CD4-positive, alpha-beta T cell (primary cell): ENCODE results near the gene ARHGAP6. TPM values are rescaled to one million over a fixed set of nuclear protein-coding genes. Genes with fewer than 3 reads are reported as not detected.

Experiments
- ATAC-seq: fragments of 200-7000 bp; cut with Tn5 transposase; one replicate; pipeline ENCODE4 v1.10.0; 2022; ENCODE audit warnings: mild to moderate bottlenecking; ENCODE audit not compliant: poor library complexity
- CTCF ChIA-PET: fragments of 350-600 bp; sonication (Branson Sonifier 250); formaldehyde crosslinking; loops from one replicate; lab custom pipeline; 2021; ENCODE audit warnings: antibody characterized with exemption, inconsistent platforms; lab: Charles Lee
- POLR2A ChIA-PET: fragments of 350-600 bp; sonication (Branson Sonifier 250); formaldehyde crosslinking; loops from one replicate; lab custom pipeline; 2021; ENCODE audit warnings: antibody characterized with exemption, inconsistent platforms; lab: Charles Lee
- DNase-seq, 14 experiments: peaks; one replicate each; pipeline ENCODE4 v3.0.0-alpha.2; 2013 to 2020; ENCODE audit warnings: mixed read lengths in 2 of 14
- H3K27ac ChIP-seq, 2 donors: one replicate each; pipeline versions ENCODE4 v1.5.1 to v1.7.0; 2013; ENCODE audit warnings: low read length in 2 of 2, low read depth in 1 of 2, mild to moderate bottlenecking in 1 of 2
- H3K27me3 ChIP-seq, 2 experiments: 1 replicate in 1 of 2; 2 replicates in 1 of 2; pipeline versions ENCODE4 v1.6.1 to v1.7.0; 2013; ENCODE audit warnings: low read length in 2 of 2, control low read depth in 1 of 2, mild to moderate bottlenecking in 1 of 2, moderate library complexity in 1 of 2; ENCODE audit not compliant: insufficient read depth in 2 of 2, control insufficient read depth in 1 of 2
- H3K36me3 ChIP-seq: one replicate; pipeline ENCODE4 v1.6.1; 2013; ENCODE audit warnings: low read length, control low read depth; ENCODE audit not compliant: insufficient read depth
- H3K4me1 ChIP-seq: one replicate; pipeline ENCODE4 v1.6.1; 2013; ENCODE audit warnings: low read length, control low read depth; ENCODE audit not compliant: insufficient read depth
- H3K4me3 ChIP-seq: one replicate; pipeline ENCODE4 v1.5.1; 2013; ENCODE audit warnings: mild to moderate bottlenecking, low read length, moderate library complexity
- H3K9me3 ChIP-seq, 2 experiments: 1 replicate in 1 of 2; 2 replicates in 1 of 2; pipeline versions ENCODE4 v1.6.1 to v1.7.0; 2013; ENCODE audit warnings: low read length in 2 of 2, mild to moderate bottlenecking in 2 of 2, control low read depth in 1 of 2, moderate library complexity in 1 of 2; ENCODE audit not compliant: control insufficient read depth in 1 of 2, insufficient read depth in 1 of 2
- H3K27ac Mint-ChIP-seq: one replicate; pipeline ENCODE4 v1.8.0; 2020; ENCODE audit warnings: mixed read lengths
- H3K27me3 Mint-ChIP-seq: one replicate; pipeline ENCODE4 v1.8.0; 2021; ENCODE audit warnings: mixed read lengths
- H3K36me3 Mint-ChIP-seq: one replicate; pipeline ENCODE4 v1.8.0; 2021; ENCODE audit warnings: low read depth, mixed read lengths
- H3K4me1 Mint-ChIP-seq: one replicate; pipeline ENCODE4 v1.8.0; 2021; ENCODE audit warnings: low read depth, mixed read lengths
- H3K4me3 Mint-ChIP-seq: one replicate; pipeline ENCODE4 v1.8.0; 2020; ENCODE audit warnings: mild to moderate bottlenecking, mixed read lengths
- H3K9me3 Mint-ChIP-seq: one replicate; pipeline ENCODE4 v1.8.0; 2020; ENCODE audit warnings: mixed read lengths
- CTCF ChIP-seq: fragments of 200-600 bp; IDR thresholded peaks from one replicate; pipeline ENCODE4 v1.8.0; 2022; ENCODE audit warnings: antibody characterized with exemption, mild to moderate bottlenecking
- intact Hi-C, 2 experiments: fragments of 100-400 bp; cut with DNase I in 1 of 2; cut with micrococcal nuclease in 1 of 2; formaldehyde crosslinking; loops; one replicate each; pipeline versions ENCODE4 v1.15.1 to v1.9.0; 2023 to 2025; cut with DNase I, micrococcal nuclease
- total RNA-seq, 174 experiments: library from RNA in 2 of 174; stranded (reverse) in 2 of 174; gene quantifications; one replicate each; pipeline ENCODE4 v1.2.3 and lab custom pipeline; 2021 to 2026

ARHGAP6 gene
- total RNA-seq, 2 experiments from 2014 or later, result not detected

DNA sequence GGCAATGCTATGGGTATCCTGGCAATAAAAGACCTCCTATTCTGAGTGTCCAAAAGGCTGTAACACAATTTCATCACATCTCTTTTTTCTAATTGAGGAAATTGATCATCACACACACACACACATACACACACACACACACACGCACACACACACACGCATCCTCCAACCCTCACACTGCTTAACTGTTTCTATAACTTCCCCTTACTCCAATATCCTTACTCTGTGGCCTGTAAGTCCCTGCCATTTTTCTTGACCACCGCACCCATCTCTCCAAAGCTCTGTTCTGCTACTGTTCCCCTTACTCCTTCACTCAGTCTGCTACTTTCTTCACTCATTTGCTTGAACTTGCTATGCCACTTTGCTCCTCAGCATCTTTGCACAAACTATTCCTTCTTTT is 256.9 kb downstream of the ARHGAP6 start:
- Histone ChIP-seq H3K4me3 (no peak overlapping the region), H3K27ac (no peak overlapping the region), H3K9me3 (no peaks in the 10 kb centered on the region), H3K27me3 (no peaks in the 10 kb centered on the region), H3K4me1 (no peaks in the 10 kb centered on the region), H3K36me3 (no peaks in the 10 kb centered on the region)
- ATAC-seq (no peak), DNase-seq (no peak)
- intact Hi-C loops, result no loop called here
- Mint-ChIP-seq H3K4me3 (no peak overlapping the region), H3K36me3 (no peaks in the 10 kb centered on the region), H3K9me3 (no peaks in the 10 kb centered on the region), H3K4me1 (no peaks in the 10 kb centered on the region), H3K27ac (no peak overlapping the region), H3K27me3 (no peaks in the 10 kb centered on the region)
- ChIA-PET POLR2A (no interaction called here), CTCF (no interaction called here)
- no peak for TF ChIP-seq CTCF

DNA sequence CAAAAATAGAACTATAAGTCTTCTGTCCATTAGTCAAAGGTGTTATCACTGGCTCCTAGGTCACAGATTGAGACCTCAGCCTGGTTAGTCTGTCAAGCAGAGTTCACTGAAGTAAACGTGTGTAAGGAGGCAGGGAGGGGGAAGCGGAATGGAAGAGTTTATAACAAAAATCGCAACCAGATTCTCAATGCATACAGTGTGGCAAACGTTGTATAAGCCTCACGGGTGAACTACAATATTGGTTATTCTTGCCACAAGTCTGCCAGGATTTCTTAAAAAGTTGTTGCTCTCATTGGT is 257.7 kb downstream of the ARHGAP6 start:
- CTCF ChIA-PET, result no interaction called here
- H3K27ac ChIP-seq, result no peak overlapping the region
- TF ChIP-seq CTCF, result no peak
- Mint-ChIP-seq H3K27ac (no peak overlapping the region), H3K9me3 (no peaks in the 10 kb centered on the region), H3K36me3 (no peaks in the 10 kb centered on the region), H3K4me1 (no peaks in the 10 kb centered on the region), H3K27me3 (no peaks in the 10 kb centered on the region), H3K4me3 (no peak overlapping the region)
- H3K36me3 ChIP-seq, result no peaks in the 10 kb centered on the region
- DNase-seq (no peak), ATAC-seq (no peak)
- H3K9me3 ChIP-seq, result no peaks in the 10 kb centered on the region
- no peak overlapping the region for H3K4me3 ChIP-seq
- intact Hi-C loops, result no loop called here
- no peaks in the 10 kb centered on the region for H3K27me3 ChIP-seq
- no peaks in the 10 kb centered on the region for H3K4me1 ChIP-seq
- POLR2A ChIA-PET, result no interaction called here

DNA sequence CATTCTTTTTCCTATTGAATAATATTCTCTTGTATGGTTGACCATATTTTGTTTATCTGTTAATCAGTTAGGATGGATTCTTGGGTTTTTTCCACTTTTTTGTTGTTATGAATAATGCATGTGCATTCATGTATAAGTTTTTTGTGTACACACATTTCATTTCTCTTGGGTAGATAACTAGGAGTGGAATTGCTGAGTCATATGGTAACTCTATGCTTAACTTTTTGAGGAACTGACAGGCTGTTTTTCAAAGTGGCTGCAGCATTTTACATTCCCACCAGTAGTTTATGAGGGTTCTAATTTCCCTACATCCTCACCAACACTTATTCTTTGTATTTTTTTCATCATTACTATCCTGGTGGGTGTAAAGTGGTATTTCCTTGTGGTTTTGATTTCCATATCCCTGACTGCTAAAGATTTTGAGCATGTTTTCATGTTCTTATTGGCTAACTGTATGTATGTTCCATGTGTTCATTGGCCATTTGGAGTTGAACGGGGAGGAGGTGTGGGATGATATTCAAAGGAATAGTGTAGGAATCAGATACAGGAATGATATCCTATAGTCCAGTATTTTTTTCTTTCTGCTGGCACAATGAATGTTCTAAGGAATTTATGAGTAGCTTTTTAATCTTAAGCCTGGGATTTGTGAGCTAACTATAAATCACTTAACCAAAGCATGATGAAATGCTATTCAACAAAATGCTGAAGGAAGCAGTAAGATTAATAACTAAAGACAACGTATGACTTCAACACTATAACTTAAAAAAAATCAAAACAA is 258.2 kb downstream of the ARHGAP6 start:
- no peak overlapping the region for H3K27ac ChIP-seq
- H3K9me3 ChIP-seq, result no peaks in the 10 kb centered on the region
- no peak overlapping the region for H3K4me3 ChIP-seq
- no peak for TF ChIP-seq CTCF
- intact Hi-C loops, result no loop called here
- DNase-seq (no peak), ATAC-seq (no peak)
- no peak overlapping the region for H3K27ac Mint-ChIP-seq
- ChIA-PET CTCF (no interaction called here), POLR2A (no interaction called here)
- no peaks in the 10 kb centered on the region for H3K36me3 Mint-ChIP-seq
- H3K9me3 Mint-ChIP-seq, result no peaks in the 10 kb centered on the region
- H3K4me3 Mint-ChIP-seq, result no peak overlapping the region
- H3K4me1 ChIP-seq, result no peaks in the 10 kb centered on the region
- H3K4me1 Mint-ChIP-seq, result no peaks in the 10 kb centered on the region
- H3K36me3 ChIP-seq, result no peaks in the 10 kb centered on the region
- no peaks in the 10 kb centered on the region for H3K27me3 Mint-ChIP-seq
- H3K27me3 ChIP-seq, result no peaks in the 10 kb centered on the region
